ENCODE results near the gene SPNS3.

DNA sequence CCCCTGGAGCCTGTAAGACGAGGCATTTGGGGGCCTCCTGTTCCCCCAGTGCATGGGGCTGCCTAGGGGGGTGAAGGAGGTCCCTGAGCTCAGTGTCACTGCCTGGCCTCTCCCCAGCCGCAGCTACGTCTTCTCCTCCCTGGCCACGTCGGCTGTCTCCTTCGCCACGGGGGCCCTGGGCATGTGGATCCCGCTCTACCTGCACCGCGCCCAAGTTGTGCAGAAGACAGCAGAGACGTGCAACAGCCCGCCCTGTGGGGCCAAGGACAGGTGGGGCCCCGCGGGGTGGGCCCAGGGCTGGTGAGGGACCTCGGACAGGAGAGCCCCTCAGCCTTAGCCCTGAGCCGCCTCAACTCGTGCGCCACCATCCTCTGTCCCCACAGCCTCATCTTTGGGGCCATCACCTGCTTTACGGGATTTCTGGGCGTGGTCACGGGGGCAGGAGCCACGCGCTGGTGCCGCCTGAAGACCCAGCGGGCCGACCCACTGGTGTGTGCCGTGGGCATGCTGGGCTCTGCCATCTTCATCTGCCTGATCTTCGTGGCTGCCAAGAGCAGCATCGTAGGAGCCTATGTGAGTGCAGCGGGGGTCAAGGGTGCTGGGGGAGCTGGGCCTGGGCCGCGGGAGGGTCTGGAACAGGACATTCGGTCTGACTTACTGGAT, 99.3 kb downstream of the SPNS3 start:
- TF ChIP-seq, protein P1, sequence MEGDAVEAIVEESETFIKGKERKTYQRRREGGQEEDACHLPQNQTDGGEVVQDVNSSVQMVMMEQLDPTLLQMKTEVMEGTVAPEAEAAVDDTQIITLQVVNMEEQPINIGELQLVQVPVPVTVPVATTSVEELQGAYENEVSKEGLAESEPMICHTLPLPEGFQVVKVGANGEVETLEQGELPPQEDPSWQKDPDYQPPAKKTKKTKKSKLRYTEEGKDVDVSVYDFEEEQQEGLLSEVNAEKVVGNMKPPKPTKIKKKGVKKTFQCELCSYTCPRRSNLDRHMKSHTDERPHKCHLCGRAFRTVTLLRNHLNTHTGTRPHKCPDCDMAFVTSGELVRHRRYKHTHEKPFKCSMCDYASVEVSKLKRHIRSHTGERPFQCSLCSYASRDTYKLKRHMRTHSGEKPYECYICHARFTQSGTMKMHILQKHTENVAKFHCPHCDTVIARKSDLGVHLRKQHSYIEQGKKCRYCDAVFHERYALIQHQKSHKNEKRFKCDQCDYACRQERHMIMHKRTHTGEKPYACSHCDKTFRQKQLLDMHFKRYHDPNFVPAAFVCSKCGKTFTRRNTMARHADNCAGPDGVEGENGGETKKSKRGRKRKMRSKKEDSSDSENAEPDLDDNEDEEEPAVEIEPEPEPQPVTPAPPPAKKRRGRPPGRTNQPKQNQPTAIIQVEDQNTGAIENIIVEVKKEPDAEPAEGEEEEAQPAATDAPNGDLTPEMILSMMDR (IDR thresholded peaks at IDR 0.05; ENCODE audit: low read length): no peak
- no peak for TF ChIP-seq EZH2 (optimal IDR thresholded peaks at IDR 0.05; ENCODE audit: low read depth, low read length)
- no peak for TF ChIP-seq EZH2phosphoT487 (IDR thresholded peaks at IDR 0.05; ENCODE audit: low read length)

Measured in MM.1S (cell line).